ENCODE results near the gene LRRC52. TPM values are rescaled to one million over a fixed set of nuclear protein-coding genes. Genes with fewer than 3 reads are reported as not detected.

LRRC52 gene
- total RNA-seq, 2 donors from 2014 or later: not detected

GRCh38 chr1:165612062-165612461, 68.3 kb downstream of the LRRC52 start:
- H3K36me3 ChIP-seq: no peaks in the 10 kb centered on the region
- intact Hi-C loops (cut with DNase I): no loop called here
- 96% methylated on average over 3 of the region's 3 CpGs for WGBS
- H3K4me1 ChIP-seq (replicated peaks): no peaks in the 10 kb centered on the region
- no peak overlapping the region for H3K27ac ChIP-seq
- DNase-seq (ENCODE audit: low spot score): no peak
- no peaks in the 10 kb centered on the region for H3K9me3 ChIP-seq
- H3K27me3 ChIP-seq (replicated peaks; ENCODE audit: insufficient read depth): no peaks in the 10 kb centered on the region
- TF ChIP-seq POLR2A (IDR thresholded peaks at IDR 0.05) (no peak), CTCF (IDR thresholded peaks at IDR 0.05) (no peak), POLR2AphosphoS5 (IDR thresholded peaks at IDR 0.05) (no peak)
- H3K4me3 ChIP-seq: no peak overlapping the region

Other genes with a start within 250 kb of the LRRC52 start
- gene LMX1A, start 187.3 kb upstream of the LRRC52 start, total RNA-seq: under 1 TPM in 1 of 2 donors, not detected in 1; 0.28 TPM
- gene RXRG, start 98.9 kb upstream of the LRRC52 start, total RNA-seq: 1 to 10 TPM in 1 of 2 donors, under 1 TPM in 1; 0.14 to 1.4 TPM
- gene MGST3, start 87.2 kb downstream of the LRRC52 start, total RNA-seq: 100 to 1,000 TPM; 209 to 270 TPM
- 100 to 1,000 TPM; 172 to 206 TPM for gene ALDH9A1, start 154.6 kb downstream of the LRRC52 start, total RNA-seq
- gene TMCO1, start 224.9 kb downstream of the LRRC52 start, total RNA-seq: 100 to 1,000 TPM in 1 of 2 donors, 10 to 100 TPM in 1; 90.8 to 120 TPM